GM19467 (cell line): ENCODE results near the gene PKNOX1.
A peak's percentile ranks its signal among the peaks of the same experiment; 100 is the strongest.
"Not testable (repeated sequence)": the region's sequence is repeated elsewhere in the genome, so short reads cannot be mapped to it uniquely, and the experiment has no call there.

ENCODE experiments used
- ATAC-seq: cut with Tn5 transposase; IDR thresholded peaks from one replicate; pipeline ENCODE4 v1.9.1; 2021; ENCODE audit warnings: mild to moderate bottlenecking, moderate library complexity; ENCODE audit not compliant: unreplicated experiment

The PKNOX1 gene

GRCh38 chr21:42973991-42974831, at the start of gene PKNOX1:
Gene PKNOX1 (plus strand): TSS chr21:42974562. CDS start chr21:43004382, 29,820 bp downstream.
- ATAC-seq = peak; percentile 77

DNA sequence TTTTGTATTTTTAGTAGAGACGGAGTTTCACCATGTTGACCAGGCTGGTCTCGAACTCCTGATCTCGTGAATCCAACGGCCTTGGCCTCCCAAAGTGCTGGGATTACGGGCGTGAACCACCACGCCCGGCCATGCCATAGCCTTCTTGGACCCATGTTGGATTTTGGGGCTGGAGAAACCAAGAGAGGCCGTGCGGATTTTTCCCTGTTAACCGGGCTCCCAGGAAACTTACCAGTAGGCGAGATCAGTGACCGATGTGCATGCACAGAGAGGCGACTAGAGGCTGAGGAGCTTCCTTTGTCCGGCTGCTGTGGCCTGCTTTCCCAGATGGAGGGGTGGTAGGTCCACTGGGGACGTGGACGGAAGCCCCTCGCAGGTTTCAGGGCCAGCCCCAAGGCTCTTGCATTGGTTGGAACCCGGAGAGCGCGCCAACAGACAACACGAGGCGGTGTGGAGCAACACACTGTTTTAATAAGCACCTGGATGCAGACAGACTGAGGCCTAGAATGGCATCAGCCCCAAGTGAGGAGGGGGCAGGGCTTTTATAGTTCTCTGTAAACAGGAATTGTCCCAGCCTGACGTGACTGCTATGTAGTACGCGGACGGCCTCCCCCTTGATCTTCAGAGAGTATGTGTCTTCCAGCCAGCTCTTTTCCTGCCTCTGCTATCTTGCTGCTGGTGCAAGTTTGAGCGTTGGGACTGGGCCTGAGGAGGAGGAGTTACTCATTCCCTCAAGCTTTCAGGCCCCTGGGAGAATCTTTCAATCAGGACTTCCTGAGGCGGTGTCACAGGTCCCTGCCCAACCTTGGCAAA, 49.0 kb upstream of the PKNOX1 start, which contains the start of gene ERVH48-1:
ERVH48-1 (minus strand) TSS at position 517 of the 813 bp plus-strand sequence. CDS start 6,624 bp downstream, outside the sequence.
- no peak for ATAC-seq

GRCh38 chr21:42927474-42928200, 46.7 kb upstream of the PKNOX1 start:
- not testable (repeated sequence) for ATAC-seq

DNA sequence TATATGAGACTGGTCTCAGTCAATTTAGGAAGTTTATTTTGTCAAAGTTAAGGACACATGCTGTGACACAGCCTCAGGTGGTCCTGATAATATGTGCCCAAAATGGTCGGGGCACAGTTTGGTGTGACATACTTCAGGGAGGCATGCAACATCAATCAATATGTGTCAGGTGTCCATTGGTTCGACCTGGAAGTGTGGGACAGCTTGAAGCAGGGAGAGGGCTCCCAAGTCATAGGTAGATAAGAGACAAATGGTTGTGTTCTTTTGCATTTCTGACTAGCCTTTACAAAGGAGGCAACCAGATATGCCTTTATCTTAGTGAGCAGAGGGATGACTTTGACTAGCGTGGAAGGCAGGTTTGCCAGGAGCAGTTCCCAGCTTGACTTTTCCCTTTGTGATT, 44.4 kb upstream of the PKNOX1 start:
- no peak for ATAC-seq

- ATAC-seq = no peak
Observed at GRCh38 chr21:42931560-42932235, 42.7 kb upstream of the PKNOX1 start.

DNA sequence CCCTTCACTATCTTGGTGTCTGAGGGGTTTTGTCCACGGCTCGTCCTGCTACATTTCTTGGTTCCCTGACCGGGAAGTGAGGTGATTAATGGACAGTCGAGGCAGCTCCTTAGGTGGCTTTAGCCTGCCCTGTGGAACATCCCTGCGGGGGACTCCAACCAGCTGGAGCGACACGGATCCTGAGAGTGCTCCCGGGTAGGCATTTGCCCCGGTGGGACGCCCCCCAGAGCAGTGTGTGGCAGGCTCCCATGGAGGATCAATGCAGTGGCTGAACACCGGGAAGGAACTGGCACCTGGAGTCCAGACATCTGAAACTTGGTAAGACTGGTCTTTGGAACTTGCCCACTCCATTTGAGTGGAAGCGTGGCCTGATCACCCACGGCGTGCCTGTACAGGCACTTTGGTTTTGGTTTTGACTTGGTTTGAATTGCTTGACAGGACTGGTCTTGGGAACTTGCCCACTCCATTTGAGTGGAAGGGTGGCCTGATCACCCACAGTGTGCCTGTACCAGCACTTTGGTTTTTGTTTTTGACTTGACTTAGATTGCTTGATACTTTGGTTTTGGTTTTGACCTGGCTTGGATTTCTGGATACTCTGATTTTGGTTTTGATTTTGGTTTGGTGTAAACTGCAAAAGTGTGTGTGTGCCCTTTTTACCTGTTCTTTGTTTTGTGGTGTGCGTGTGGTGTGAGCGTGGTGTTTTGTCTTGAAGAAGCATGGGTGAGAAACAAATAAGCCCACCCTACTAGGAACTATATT, 41.8 kb upstream of the PKNOX1 start:
- ATAC-seq = not testable (repeated sequence)

- not testable (repeated sequence) for ATAC-seq
Observed at GRCh38 chr21:42933137-42933970, 41.0 kb upstream of the PKNOX1 start.

DNA sequence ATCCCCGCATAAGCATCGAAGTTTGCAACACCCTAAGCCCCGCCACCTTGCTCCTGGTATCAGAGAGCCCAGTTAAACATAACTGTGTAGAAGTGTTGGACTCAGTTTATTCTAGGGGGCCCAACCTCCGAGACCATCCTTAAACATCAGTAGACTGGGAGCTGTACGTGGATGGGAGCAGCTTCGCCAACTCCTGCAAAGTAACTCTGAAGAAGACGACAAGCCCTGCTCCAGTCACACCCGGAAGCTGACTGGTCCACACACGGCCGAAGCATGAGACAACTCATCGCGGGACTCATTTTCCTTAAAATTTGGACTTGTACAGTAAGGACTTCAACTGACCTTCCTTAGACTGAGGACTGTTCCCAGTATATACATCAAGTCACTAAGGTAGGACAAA, 40.4 kb upstream of the PKNOX1 start:
- not testable (repeated sequence) for ATAC-seq

DNA sequence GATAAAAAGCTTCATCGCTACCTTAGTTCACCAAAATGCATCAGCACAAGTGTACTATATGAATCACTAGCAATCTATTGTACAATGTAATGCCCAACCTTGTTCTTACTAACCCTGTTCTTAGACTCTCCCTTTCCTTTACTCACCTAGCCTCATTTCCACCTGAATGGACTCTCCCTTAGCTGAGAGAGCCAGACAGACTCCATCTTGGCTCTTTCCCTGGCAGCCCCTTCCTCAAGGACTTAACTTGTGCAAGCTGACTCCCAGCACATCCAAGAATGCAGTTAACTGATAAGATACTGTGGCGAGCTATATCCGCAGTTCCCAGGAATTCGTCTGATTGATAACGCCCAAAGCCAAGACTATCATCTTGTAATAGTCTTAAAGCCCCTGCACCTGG, 38.0 kb upstream of the PKNOX1 start:
- not testable (repeated sequence) for ATAC-seq

DNA sequence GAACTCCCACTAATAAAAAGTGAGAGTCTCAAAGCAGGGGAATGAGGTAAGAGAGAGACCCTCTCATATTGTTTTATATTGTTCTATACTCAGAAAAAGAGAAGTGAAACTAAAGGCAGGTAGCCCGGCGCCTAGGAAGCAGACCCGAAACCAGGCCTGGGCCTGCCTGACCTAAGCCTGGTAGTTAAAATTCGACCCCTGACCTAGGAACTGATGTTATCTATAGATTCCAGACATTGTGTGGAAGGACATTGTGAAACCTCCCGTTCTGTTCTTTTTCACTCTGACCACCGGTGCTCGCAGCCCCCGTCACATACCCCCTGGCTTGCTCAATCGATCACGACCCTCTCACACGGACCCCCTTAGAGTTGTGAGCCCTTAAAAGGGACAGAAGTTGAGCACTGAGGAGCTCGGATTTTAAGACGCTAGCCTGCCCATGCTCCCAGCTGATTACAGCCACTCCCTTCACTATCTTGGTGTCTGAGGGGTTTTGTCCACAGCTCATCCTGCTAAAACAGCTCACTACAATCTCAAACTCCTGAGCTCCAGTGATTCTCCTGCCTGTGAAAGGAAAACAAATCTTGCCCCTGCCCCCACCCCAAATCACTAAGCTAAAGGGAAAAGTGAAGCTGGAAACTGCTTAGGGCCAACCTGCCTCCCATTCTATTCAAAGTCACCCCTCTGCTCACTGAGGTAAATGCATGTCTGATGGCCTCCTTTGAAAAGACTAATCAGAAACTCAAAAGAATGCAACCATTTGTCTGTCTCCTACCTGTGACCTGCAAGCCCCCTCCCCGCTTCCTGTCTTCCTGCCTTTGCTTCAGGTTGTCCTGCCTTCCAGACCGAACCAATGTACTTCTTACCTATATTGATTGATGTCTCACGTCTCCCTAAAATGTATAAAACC, 37.1 kb upstream of the PKNOX1 start:
- not testable (repeated sequence) for ATAC-seq

- ATAC-seq = no peak
Observed at GRCh38 chr21:42937960-42938605, 36.3 kb upstream of the PKNOX1 start.

DNA sequence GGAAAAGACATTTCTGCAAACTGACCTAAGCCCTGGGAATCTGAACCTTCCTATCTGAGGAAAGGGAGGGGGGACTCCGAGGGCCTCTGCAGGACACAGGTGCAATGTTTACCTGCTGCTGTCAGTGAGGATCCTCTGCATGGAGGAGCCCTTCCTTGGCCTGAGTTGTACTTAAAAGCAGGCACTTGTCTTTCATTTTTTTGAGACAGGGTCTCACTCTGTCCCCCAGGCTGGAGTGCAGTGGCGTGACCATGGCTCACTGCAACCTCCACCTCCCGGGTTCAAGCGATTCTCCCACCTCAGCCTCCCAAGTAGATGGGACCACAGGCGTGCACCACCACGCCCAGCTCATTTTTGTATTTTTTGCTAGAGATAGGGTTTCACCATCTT, 35.8 kb upstream of the PKNOX1 start:
- not testable (repeated sequence) for ATAC-seq

DNA sequence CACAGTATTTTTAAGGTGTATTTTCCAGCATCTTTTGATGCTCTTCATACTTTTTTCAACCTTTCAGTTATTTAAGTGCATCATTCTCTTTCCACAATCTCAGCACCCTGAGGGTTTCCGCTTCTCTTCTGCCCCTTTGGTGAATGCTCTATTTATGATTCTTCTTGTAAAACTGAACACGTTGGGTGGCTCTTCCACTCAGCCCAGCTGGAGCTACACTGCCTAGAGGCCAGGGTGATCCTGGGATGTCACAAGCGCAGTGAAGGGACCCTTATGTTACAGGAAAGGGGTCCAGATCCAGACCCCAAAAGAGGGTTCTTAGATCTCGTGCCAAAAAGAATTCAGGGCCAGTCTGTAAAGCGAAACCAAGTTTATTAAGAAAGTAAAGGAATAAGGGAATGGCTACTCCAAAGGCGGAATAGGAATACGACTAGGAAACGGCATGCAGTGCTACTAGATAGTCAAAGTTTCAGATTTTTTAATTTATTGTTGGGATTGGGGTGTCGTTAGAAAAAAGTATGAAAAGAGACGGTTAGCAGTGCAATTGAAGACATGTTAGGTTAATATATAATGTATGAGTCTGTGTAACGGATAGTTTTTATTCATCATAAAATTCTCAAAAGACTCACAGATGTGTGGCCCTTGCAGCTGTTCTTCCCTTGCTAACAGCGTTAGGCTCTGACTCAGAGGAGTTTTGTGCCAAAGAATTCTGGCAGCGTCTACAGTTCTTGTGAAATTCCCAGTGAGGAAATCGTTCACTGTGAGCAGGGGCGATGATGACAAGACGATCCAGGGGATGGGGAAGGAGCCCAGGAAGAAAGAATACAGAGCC, 34.6 kb upstream of the PKNOX1 start:
- ATAC-seq = no peak

DNA sequence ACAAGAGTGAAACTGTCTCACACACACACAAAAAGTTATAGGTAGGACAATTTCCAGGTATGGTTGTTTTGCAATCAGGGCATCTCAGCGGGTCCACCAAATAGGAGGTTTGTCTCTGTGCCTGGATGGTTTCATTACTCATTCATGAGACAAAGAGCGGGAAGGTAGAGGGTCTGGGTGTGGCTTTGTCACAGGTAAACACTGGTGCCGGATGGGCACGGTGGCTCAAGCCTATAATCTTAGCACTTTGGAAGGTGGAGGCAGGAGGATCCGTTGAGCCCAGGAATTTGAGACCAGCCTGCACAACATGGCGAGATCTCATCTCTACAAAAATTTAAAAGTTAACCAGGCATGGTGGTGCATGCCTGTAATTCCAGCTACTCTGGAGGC, 32.7 kb upstream of the PKNOX1 start:
- no peak for ATAC-seq

- no peak for ATAC-seq
Observed at GRCh38 chr21:42942244-42942643, 32.1 kb upstream of the PKNOX1 start.

DNA sequence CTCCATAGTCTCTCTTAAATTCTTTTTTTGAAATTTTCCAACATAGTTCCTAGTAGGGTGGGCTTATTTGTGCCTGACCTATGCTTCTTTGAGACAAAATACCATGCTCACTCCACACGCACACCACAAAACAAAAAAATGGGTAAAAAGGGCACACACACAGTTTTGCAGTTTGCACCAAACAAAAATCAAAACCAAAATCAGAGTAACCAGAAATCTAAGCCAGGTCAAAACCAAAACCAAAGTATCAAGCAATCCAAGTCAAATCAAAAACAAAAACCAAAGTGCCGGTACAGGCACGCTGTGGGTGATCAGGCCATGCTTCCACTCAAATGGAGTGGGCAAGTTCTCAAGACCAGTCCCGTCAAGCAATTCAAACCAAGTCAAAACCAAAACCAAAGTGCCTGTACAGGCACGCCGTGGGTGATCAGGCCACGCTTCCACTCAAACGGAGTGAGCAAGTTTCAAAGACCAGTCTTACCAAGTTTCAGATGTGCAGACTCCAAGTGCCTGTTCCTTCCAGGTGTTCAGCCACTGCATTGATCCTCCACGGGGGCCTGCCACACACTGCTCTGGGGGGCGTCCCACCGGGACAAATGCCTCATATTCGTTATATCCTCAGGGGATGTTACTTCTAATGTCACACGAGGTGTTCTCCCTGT, 25.1 kb upstream of the PKNOX1 start:
- ATAC-seq = not testable (repeated sequence)
